Measurements from ENCODE around the gene CA12.

Gene CA12

GRCh38 chr15:63401714-63402497, 20.3 kb upstream of the CA12 start:
- DNase-seq (ENCODE audit: low read depth) = no peak

GRCh38 chr15:63401078-63401477, 19.4 kb upstream of the CA12 start:
- no peak for DNase-seq (ENCODE audit: low read depth)

GRCh38 chr15:63398456-63398855, 16.8 kb upstream of the CA12 start:
- no peak for DNase-seq (ENCODE audit: low read depth)

- DNase-seq (ENCODE audit: low read depth) = no peak
Observed at GRCh38 chr15:63396152-63396928, 14.7 kb upstream of the CA12 start.

GRCh38 chr15:63395730-63396151, 14.1 kb upstream of the CA12 start:
- no peak for DNase-seq (ENCODE audit: low read depth)

DNA sequence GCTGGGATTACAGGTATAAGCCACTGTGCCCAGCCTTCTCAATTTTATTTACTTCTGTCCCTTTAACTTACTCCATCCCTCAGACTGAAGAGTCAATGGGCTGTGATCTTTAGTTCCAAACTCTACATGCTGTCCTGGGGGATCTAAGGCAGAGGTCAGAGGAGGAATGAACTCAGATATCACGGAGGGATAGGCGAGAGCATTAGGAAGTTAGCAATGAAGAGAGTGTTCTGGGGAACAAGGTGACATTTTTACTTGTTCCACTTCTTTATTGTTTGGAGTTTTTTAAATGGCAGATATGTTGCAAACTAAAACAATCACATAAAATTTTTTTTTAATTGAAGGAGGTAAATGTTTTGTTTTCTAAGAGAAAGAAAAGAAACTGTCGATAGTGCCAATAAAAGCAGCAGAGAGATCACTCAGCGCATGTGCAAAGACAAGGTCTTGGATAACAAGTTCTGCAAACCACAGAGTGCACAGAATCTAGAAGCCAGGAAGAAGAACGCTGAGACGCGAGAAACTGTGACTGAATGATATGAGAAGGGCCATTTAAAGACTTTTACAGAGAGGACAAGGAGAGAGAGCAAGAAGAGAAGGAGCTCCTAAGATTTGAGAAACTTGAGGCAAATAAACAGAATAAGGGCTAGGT, 10.8 kb upstream of the CA12 start:
- no peak for DNase-seq (ENCODE audit: low read depth)

- no peak for DNase-seq (ENCODE audit: low read depth)
Observed at GRCh38 chr15:63391669-63392360, 10.2 kb upstream of the CA12 start.

DNA sequence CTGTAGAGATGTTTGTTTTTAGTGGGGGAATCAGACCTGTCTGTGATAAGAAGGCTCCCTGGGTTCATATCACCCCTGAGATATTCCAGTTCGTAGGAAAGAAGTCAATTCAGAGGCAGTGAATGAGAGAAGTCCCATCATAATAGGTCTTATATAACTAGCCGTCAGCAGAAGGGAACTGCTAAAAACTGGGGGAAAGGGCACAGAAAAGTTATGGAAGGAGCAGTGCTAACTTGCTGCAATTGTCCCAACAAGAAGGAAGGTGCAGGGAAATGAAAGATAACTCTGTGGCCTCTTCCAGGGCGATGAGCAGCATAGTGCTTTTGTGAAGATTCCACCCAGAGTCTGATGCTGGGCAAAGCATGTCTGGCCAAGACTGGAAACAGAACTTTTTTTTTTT, 9.0 kb upstream of the CA12 start:
- DNase-seq (ENCODE audit: low read depth) = no peak

GRCh38 chr15:63389902-63390670, 8.4 kb upstream of the CA12 start:
- DNase-seq (ENCODE audit: low read depth) = no peak

- DNase-seq (ENCODE audit: low read depth) = no peak
Observed at GRCh38 chr15:63388511-63388910, 6.9 kb upstream of the CA12 start.

- DNase-seq (ENCODE audit: low read depth) = no peak
Observed at GRCh38 chr15:63387748-63388493, 6.3 kb upstream of the CA12 start.

DNA sequence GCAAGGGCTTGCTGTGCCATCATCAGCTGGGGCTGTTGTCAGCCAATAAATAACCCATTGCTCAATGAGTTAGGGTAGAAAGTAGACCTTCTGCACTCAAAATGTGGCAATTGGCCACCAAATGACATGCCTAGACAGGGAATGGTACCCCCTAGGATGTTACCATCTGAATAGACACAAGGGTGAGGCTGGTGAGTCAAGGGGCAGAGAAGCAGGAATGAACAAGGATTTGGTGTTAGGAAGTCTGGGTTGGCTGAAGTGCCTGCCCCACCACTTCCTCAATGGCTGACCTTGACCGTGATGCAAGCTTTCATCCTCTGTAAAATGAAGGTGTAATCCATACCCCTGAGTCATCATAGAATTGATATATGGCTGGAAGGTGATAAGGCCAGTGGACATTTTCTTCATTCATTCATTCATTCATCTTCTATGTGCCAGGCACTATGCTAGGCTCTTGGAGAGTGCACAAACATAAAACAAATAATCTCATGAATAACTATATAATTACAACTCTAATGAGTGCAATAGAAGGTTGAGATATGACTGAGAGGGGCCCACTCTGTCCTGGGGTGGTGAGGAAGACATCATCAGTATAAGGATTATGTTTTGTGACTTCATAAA, 4.4 kb upstream of the CA12 start:
- no peak for DNase-seq (ENCODE audit: low read depth)

- DNase-seq (ENCODE audit: low read depth) = no peak
Observed at GRCh38 chr15:63384906-63385305, 3.3 kb upstream of the CA12 start.

DNA sequence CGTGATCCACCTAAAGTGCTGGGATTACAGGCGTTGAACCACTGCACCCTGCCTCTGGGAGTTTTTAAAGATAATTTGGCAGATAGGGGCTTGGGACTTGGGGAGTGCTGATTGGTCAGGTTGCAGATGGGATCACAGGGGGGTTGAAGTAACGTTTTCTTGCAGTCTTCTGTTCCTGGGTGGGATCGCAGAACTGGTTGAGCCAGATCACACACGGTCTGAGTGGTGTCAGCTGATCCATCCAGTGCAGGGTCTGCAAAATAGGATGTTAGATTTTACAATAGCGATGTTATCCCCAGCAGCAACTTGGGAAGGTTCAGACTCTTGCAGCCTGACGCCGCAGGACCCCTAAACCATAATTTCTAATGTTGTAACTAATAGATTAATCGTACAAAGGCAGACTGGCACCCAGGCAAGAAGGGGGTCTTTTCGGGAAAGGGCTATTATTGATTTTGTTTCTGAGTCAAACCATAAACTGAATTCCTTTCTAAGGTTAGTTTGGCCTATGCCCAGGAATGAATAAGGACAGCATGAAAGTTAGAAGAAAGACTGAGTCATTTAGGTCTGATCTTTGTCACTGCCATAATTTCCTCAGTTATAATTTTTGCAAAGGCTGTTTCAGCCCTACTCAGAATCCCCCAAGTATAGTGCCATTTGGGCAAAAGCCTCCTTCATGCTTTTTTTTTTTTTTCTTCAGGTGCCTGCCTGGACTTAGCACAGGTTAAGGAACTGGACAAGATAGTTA, 1.5 kb upstream of the CA12 start:
- DNase-seq (ENCODE audit: low read depth) = no peak

GRCh38 chr15:63380808-63381282, 801 bp downstream of the CA12 start:
- peak; percentile 18 for DNase-seq (ENCODE audit: low read depth)

- DNase-seq (ENCODE audit: low read depth) = no peak
Observed at GRCh38 chr15:63380151-63380807, 1.4 kb downstream of the CA12 start.

DNA sequence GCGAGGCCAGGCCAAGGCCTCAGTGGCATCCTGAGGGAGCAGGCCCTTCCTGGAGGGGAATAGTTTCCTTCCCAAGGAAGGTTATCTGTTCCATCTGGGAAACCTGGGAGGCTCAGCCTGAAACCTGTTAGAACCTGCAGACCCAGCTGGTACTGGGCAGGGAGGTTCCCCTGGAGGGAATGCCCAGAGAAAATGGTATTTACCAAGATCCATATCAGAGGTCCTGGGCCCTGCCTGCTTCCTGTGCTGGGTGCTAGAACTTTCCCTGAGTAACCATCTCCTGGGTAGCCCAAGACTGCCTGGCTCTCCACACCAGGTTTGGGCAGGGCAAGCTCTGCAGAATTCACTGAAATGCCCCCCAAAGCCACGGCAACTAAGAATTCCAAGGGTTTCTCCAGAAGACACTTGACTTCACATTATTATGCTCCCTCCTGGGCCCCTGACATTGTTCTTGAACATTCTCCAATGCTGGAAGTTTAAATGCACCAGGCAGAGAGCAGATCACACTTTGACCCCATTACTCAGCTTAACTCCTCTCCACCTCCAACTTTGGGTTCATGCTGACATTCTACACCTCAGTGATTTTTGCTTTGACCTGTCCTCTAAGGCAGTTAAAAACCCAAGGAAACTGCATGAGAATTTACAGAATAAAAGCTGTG, 2.0 kb downstream of the CA12 start:
- no peak for DNase-seq (ENCODE audit: low read depth)

DNA sequence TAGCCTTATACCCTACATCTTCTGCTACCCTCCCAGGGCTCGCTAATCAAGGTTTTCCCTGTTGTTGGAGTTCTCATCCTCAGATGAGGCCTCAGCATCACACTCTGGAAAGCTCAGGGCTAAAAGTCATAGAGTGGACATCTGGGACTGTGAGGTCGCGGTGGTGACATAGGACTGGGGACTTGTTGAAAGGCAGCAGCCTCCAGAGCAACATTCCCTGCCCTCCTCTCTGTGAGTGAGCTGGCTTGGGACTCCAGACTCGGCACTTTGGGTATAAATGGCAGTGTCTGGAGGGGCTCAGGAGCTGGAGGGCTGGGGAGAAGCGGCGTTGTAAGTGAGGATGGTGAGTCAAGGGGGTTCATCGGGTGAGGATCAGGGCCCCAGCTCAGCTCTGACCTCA, 2.7 kb downstream of the CA12 start:
- no peak for DNase-seq (ENCODE audit: low read depth)

All from fibroblast of gingiva (primary cell).